Neural cell (in vitro differentiated cells): ENCODE measurements around the gene GTF2E1.
A peak's percentile ranks its signal among the peaks of the same experiment; 100 is the strongest.

Source experiments
- POLR2AphosphoS5 ChIP-seq: IDR thresholded peaks from 2 replicates; pipeline ENCODE4 v1.6.1; 2012
- RAD21 ChIP-seq: fragments of 450-650 bp; conservative IDR thresholded peaks from 2 replicates; pipeline ENCODE4 v1.6.1; 2014; ENCODE audit warnings: antibody characterized with exemption, mild to moderate bottlenecking, moderate library complexity
- TAF1 ChIP-seq: IDR thresholded peaks from 2 replicates; pipeline ENCODE4 v1.6.1; 2012; ENCODE audit warnings: low read depth
- TF ChIP-seq, protein P1 (sequence below): fragments of 450-650 bp; IDR thresholded peaks from 2 replicates; pipeline ENCODE4 v1.5.1; 2014; ENCODE audit warnings: antibody characterized with exemption, mild to moderate bottlenecking, moderate library complexity; ENCODE audit not compliant: poor library complexity, severe bottlenecking
- TF ChIP-seq, protein P2 (sequence below): IDR thresholded peaks from 2 replicates; pipeline ENCODE4 v1.6.1; 2012; ENCODE audit warnings: borderline replicate concordance

DNA sequence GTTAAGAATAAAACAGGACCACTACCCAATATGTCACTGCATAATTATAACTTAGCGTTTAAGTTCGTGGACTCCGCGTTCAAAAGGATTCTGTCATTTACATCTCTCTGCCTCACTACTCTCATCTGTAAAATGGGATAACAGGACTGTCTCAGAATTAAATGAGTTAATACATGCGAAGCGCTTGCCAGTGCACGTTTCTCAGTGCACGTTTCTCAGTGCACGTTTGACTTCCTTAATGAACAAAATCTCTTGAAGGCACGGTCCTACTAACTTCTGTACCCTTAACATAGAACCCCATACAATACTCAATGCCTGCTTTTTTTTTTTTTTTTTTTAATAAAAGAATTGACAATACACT, 727 bp upstream of the GTF2E1 start:
- TF ChIP-seq, protein P1, sequence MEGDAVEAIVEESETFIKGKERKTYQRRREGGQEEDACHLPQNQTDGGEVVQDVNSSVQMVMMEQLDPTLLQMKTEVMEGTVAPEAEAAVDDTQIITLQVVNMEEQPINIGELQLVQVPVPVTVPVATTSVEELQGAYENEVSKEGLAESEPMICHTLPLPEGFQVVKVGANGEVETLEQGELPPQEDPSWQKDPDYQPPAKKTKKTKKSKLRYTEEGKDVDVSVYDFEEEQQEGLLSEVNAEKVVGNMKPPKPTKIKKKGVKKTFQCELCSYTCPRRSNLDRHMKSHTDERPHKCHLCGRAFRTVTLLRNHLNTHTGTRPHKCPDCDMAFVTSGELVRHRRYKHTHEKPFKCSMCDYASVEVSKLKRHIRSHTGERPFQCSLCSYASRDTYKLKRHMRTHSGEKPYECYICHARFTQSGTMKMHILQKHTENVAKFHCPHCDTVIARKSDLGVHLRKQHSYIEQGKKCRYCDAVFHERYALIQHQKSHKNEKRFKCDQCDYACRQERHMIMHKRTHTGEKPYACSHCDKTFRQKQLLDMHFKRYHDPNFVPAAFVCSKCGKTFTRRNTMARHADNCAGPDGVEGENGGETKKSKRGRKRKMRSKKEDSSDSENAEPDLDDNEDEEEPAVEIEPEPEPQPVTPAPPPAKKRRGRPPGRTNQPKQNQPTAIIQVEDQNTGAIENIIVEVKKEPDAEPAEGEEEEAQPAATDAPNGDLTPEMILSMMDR = no peak
- TF ChIP-seq POLR2AphosphoS5 = no peak
- TF ChIP-seq TAF1 = no peak
- TF ChIP-seq, protein P2, sequence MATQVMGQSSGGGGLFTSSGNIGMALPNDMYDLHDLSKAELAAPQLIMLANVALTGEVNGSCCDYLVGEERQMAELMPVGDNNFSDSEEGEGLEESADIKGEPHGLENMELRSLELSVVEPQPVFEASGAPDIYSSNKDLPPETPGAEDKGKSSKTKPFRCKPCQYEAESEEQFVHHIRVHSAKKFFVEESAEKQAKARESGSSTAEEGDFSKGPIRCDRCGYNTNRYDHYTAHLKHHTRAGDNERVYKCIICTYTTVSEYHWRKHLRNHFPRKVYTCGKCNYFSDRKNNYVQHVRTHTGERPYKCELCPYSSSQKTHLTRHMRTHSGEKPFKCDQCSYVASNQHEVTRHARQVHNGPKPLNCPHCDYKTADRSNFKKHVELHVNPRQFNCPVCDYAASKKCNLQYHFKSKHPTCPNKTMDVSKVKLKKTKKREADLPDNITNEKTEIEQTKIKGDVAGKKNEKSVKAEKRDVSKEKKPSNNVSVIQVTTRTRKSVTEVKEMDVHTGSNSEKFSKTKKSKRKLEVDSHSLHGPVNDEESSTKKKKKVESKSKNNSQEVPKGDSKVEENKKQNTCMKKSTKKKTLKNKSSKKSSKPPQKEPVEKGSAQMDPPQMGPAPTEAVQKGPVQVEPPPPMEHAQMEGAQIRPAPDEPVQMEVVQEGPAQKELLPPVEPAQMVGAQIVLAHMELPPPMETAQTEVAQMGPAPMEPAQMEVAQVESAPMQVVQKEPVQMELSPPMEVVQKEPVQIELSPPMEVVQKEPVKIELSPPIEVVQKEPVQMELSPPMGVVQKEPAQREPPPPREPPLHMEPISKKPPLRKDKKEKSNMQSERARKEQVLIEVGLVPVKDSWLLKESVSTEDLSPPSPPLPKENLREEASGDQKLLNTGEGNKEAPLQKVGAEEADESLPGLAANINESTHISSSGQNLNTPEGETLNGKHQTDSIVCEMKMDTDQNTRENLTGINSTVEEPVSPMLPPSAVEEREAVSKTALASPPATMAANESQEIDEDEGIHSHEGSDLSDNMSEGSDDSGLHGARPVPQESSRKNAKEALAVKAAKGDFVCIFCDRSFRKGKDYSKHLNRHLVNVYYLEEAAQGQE = no peak
- TF ChIP-seq RAD21 = peak; percentile 39
